Activated CD4-positive, alpha-beta T cell treated with anti-CD3 and anti-CD28 coated beads for 36 hours (primary cell): Measurements from ENCODE around the gene CACNB4. TPM values are rescaled to one million over a fixed set of nuclear protein-coding genes. Genes with fewer than 3 reads are reported as not detected.

Experiments used
- ATAC-seq: fragments of 200-7000 bp; cut with Tn5 transposase; one replicate; pipeline ENCODE4 v1.10.0; 2021; ENCODE audit warnings: mild to moderate bottlenecking, moderate library complexity
- CTCF ChIA-PET: fragments of 350-600 bp; sonication (Branson Sonifier 250); formaldehyde crosslinking; loops from one replicate; lab custom pipeline; 2021; ENCODE audit warnings: antibody characterized with exemption; lab: Charles Lee
- POLR2A ChIA-PET: fragments of 350-600 bp; sonication (Branson Sonifier 250); formaldehyde crosslinking; loops from one replicate; lab custom pipeline; 2021; ENCODE audit warnings: antibody characterized with exemption, inconsistent platforms; lab: Charles Lee
- DNase-seq: peaks from one replicate; pipeline ENCODE4 v3.0.0-alpha.2; 2020
- H3K27ac Mint-ChIP-seq: one replicate; pipeline ENCODE4 v1.8.0; 2021; ENCODE audit warnings: mixed read lengths
- H3K27me3 Mint-ChIP-seq: one replicate; pipeline ENCODE4 v1.8.0; 2021; ENCODE audit warnings: mixed read lengths
- H3K36me3 Mint-ChIP-seq: one replicate; pipeline ENCODE4 v1.8.0; 2021; ENCODE audit warnings: low read depth, mixed read lengths
- H3K4me1 Mint-ChIP-seq: one replicate; pipeline ENCODE4 v1.8.0; 2021; ENCODE audit warnings: mixed read lengths
- H3K4me3 Mint-ChIP-seq: one replicate; pipeline ENCODE4 v1.8.0; 2021; ENCODE audit warnings: mild to moderate bottlenecking, moderate library complexity, mixed read lengths
- H3K9me3 Mint-ChIP-seq: one replicate; pipeline ENCODE4 v1.8.0; 2021; ENCODE audit warnings: low read depth, mixed read lengths
- intact Hi-C, 2 experiments: fragments of 100-400 bp; cut with DNase I in 1 of 2; cut with micrococcal nuclease in 1 of 2; formaldehyde crosslinking; loops; one replicate each; pipeline versions ENCODE4 v1.14.2 to v1.15.1; 2022 to 2024; cut with DNase I, micrococcal nuclease
- total RNA-seq, 2 experiments: library from RNA; stranded (reverse); gene quantifications; one replicate each; pipeline ENCODE4 v1.2.3, GENCODE V29; 2021

CACNB4 gene
- total RNA-seq, 2 experiments from 2014 or later = 0.26 to 0.37 TPM

DNA sequence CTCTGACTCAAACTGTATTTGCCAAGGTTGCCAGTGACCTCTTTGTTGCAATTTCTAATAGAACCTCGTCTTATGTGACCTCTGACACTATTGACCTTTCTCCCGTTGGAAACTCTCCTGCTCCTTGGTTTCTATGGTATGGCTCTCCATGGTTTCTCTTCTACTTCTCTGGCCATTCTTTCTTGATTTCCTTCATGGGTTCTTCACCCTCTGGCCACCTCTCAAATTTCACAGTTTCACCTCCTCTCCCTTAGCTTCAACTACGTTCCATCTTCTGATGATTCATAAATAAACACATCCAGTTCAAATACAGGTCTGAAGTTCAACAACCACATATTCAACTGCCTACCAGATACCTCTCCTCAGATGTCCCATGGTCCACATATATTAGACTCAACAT lies 109.5 kb downstream of the CACNB4 start:
- H3K9me3 Mint-ChIP-seq = no peaks in the 10 kb centered on the region
- H3K27ac Mint-ChIP-seq = no peak overlapping the region
- no peaks in the 10 kb centered on the region for H3K36me3 Mint-ChIP-seq
- no peaks in the 10 kb centered on the region for H3K4me1 Mint-ChIP-seq
- ATAC-seq = no peak
- POLR2A ChIA-PET = no interaction called here
- DNase-seq = no peak
- CTCF ChIA-PET = interaction anchor here (0.6 kb wide), 1 partner anchor 9 kb away, joined by 3 read pairs; no protein-coding TSS in a partner anchor
- intact Hi-C loops = no loop called here
- H3K27me3 Mint-ChIP-seq = no peaks in the 10 kb centered on the region
- H3K4me3 Mint-ChIP-seq = no peak overlapping the region

- ChIA-PET CTCF (no interaction called here), POLR2A (no interaction called here)
- intact Hi-C loops = no loop called here
- H3K27ac Mint-ChIP-seq = no peak overlapping the region
- ATAC-seq (no peak), DNase-seq (no peak)
- no peaks in the 10 kb centered on the region for H3K4me1 Mint-ChIP-seq
- no peaks in the 10 kb centered on the region for H3K27me3 Mint-ChIP-seq
- H3K36me3 Mint-ChIP-seq = no peaks in the 10 kb centered on the region
- H3K4me3 Mint-ChIP-seq = no peak overlapping the region
- no peaks in the 10 kb centered on the region for H3K9me3 Mint-ChIP-seq
Observed at GRCh38 chr2:151987484-151987883, 111.4 kb downstream of the CACNB4 start.

GRCh38 chr2:151984424-151985083 lies 114.3 kb downstream of the CACNB4 start:
- Mint-ChIP-seq H3K9me3 (no peaks in the 10 kb centered on the region), H3K4me3 (no peak overlapping the region), H3K4me1 (no peaks in the 10 kb centered on the region), H3K36me3 (no peaks in the 10 kb centered on the region), H3K27me3 (no peaks in the 10 kb centered on the region), H3K27ac (no peak overlapping the region)
- ATAC-seq = no peak
- intact Hi-C loops = no loop called here
- ChIA-PET POLR2A (no interaction called here), CTCF (interaction anchor here (1.0 kb wide), 1 partner anchor 12 kb away, joined by 5 read pairs; no protein-coding TSS in a partner anchor)
- DNase-seq = no peak

DNA sequence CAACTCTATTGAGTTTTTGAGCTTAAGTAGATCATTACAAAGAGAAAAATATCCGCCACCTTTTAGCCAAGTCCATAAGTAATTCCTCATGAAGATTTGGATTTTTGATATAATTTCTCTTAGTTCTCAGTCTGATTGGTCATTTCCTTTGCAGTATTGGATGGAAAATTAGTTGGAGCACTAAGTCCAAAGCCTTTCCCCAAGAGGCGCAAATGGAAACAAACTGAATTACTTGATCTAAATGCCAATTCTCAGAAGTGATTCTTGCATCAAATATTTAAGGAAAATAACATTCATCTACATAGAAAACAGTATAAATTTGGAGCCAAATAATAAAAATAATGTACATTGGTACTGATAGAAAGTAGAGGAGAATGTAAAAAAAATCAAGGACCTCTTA lies 115.6 kb downstream of the CACNB4 start:
- ChIA-PET POLR2A (no interaction called here), CTCF (interaction anchor here (1.0 to 2.1 kb wide), 2 partner anchors 42 to 45 kb away, joined by 3 to 8 read pairs; no protein-coding TSS in a partner anchor)
- no peak for DNase-seq
- Mint-ChIP-seq H3K27me3 (no peaks in the 10 kb centered on the region), H3K9me3 (no peaks in the 10 kb centered on the region), H3K36me3 (no peaks in the 10 kb centered on the region), H3K4me3 (no peak overlapping the region), H3K4me1 (no peaks in the 10 kb centered on the region), H3K27ac (no peak overlapping the region)
- intact Hi-C loops = no loop called here
- ATAC-seq = no peak

- Mint-ChIP-seq H3K27ac (no peak overlapping the region), H3K36me3 (no peaks in the 10 kb centered on the region), H3K4me3 (no peak overlapping the region), H3K4me1 (peaks cover 4% of the 10 kb centered on the region), H3K27me3 (no peaks in the 10 kb centered on the region), H3K9me3 (no peaks in the 10 kb centered on the region)
- CTCF ChIA-PET = interaction anchor here (0.6 to 2.1 kb wide), 2 partner anchors 42 to 44 kb away, joined by 3 to 8 read pairs; no protein-coding TSS in a partner anchor
- POLR2A ChIA-PET = no interaction called here
- no peak for ATAC-seq
- DNase-seq = no peak
- intact Hi-C loops = no loop called here
Observed at GRCh38 chr2:151981886-151982285, 117.0 kb downstream of the CACNB4 start.

- H3K4me1 Mint-ChIP-seq = peaks cover 4% of the 10 kb centered on the region
Observed at GRCh38 chr2:151979694-151980093, 119.2 kb downstream of the CACNB4 start.

GRCh38 chr2:151978709-151979108 lies 120.1 kb downstream of the CACNB4 start:
- intact Hi-C loops = no loop called here
- H3K27me3 Mint-ChIP-seq = no peaks in the 10 kb centered on the region
- no peak overlapping the region for H3K27ac Mint-ChIP-seq
- DNase-seq = no peak
- H3K9me3 Mint-ChIP-seq = no peaks in the 10 kb centered on the region
- CTCF ChIA-PET = interaction anchor here (1.2 kb wide), 1 partner anchor 416 kb away, joined by 3 read pairs; no protein-coding TSS in a partner anchor
- H3K36me3 Mint-ChIP-seq = no peaks in the 10 kb centered on the region
- H3K4me3 Mint-ChIP-seq = no peak overlapping the region
- POLR2A ChIA-PET = no interaction called here
- peaks cover 4% of the 10 kb centered on the region for H3K4me1 Mint-ChIP-seq
- no peak for ATAC-seq

More at GRCh38 chr2:151979694-151980093, 119.2 kb downstream of the CACNB4 start:
- Mint-ChIP-seq H3K9me3 (no peaks in the 10 kb centered on the region), H3K27ac (no peak overlapping the region), H3K27me3 (no peaks in the 10 kb centered on the region), H3K4me3 (no peak overlapping the region), H3K36me3 (no peaks in the 10 kb centered on the region)
- intact Hi-C loops = no loop called here
- no peak for DNase-seq
- no peak for ATAC-seq
- CTCF ChIA-PET = interaction anchor here (1.2 to 1.6 kb wide), 3 partner anchors 19 to 416 kb away, joined by 3 to 4 read pairs (median 4); no protein-coding TSS in a partner anchor
- POLR2A ChIA-PET = interaction anchor here (0.7 kb wide), 1 partner anchor 14 kb away, joined by 3 read pairs; no protein-coding TSS in a partner anchor

GRCh38 chr2:151977631-151978030 lies 121.2 kb downstream of the CACNB4 start:
- Mint-ChIP-seq H3K27me3 (no peaks in the 10 kb centered on the region), H3K27ac (no peak overlapping the region), H3K4me3 (no peak overlapping the region), H3K4me1 (peaks cover 4% of the 10 kb centered on the region), H3K9me3 (no peaks in the 10 kb centered on the region), H3K36me3 (no peaks in the 10 kb centered on the region)
- ChIA-PET CTCF (interaction anchor here (0.8 to 1.8 kb wide), 3 partner anchors 9 to 497 kb away, joined by 3 to 5 read pairs (median 4); no protein-coding TSS in a partner anchor), POLR2A (no interaction called here)
- DNase-seq = no peak
- ATAC-seq = no peak
- intact Hi-C loops = no loop called here

DNA sequence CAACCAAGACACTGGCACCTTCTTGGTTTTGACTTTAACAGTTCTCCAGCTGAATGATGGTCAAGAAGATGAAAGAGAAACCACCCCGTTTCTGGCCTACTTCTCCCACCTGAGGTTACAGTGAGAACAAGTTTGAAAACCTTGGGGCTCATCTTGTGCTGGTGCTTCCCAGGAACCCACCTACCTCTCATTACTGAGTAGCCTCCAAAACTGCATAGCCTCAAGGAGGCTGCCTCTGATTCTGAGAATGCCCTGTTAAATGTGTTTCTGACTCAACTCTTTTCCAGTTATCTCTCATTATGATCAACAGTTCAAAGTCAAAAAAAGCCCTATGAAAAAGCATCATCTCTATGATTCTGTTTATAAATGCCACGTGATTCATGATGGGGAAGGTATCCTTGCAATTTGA lies 121.9 kb downstream of the CACNB4 start:
- Mint-ChIP-seq H3K27ac (no peak overlapping the region), H3K4me3 (no peak overlapping the region), H3K9me3 (no peaks in the 10 kb centered on the region), H3K4me1 (peaks cover 4% of the 10 kb centered on the region), H3K36me3 (no peaks in the 10 kb centered on the region), H3K27me3 (no peaks in the 10 kb centered on the region)
- ChIA-PET POLR2A (interaction anchor here (0.6 kb wide), 1 partner anchor 21 kb away, joined by 6 read pairs; no protein-coding TSS in a partner anchor), CTCF (interaction anchor here (1.1 to 1.8 kb wide), 2 partner anchors 10 to 21 kb away, joined by 4 to 5 read pairs; no protein-coding TSS in a partner anchor)
- intact Hi-C loops = no loop called here
- peak; percentile 47 for DNase-seq
- peak; percentile 75 for ATAC-seq

DNA sequence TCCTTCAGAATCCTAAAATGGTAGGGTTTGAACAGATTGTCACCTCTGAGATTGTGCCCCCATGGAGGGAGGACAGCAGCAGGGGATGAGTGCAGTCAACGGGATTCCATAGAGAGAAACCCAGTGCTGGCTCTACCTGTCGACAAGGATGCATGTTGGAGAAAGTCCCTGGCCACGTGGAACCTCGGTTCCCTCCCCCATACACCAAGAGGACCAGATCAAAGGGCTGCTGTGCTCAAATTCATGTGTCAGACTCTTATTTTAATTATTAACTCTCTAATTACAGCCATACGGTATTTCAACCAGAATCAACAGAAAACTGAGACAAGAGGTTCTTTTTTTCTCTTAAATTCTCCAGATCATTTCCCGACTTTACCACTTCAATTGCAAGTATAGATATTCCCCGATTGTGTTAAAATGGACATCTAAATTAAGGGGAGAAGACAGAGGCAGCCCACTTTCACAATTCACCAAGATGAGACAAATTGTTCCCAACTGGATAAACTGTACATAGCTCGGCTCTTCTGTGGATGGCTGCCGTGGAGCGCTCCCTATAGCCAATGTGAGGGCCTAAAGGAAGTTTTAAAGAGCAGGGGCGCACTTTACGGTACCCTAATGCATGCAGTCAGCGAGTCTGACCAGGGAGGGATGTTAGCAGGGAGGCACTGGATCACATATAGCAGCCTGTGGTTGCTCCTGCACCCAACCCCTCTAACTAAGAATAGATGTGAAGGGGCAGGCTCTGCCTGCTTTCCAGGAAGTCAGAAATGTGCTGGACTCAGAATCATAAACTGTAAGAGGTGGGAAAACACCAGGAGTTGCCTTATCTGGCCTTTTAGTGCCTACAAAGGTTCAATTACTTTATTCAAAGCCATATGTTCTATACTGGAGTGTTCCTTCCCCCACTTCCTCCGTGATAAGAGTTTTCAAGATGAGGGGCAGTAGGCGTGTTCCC lies 123.1 kb downstream of the CACNB4 start:
- no peaks in the 10 kb centered on the region for H3K27me3 Mint-ChIP-seq
- ATAC-seq (no peak), DNase-seq (no peak)
- H3K36me3 Mint-ChIP-seq = no peaks in the 10 kb centered on the region
- ChIA-PET CTCF (interaction anchor here (1.8 kb wide), 1 partner anchor 23 kb away, joined by 5 read pairs; no protein-coding TSS in a partner anchor), POLR2A (no interaction called here)
- intact Hi-C loops = no loop called here
- H3K4me3 Mint-ChIP-seq = no peak overlapping the region
- no peaks in the 10 kb centered on the region for H3K9me3 Mint-ChIP-seq
- no peak overlapping the region for H3K27ac Mint-ChIP-seq
- H3K4me1 Mint-ChIP-seq = peaks cover 4% of the 10 kb centered on the region

- intact Hi-C loops = no loop called here
- no peaks in the 10 kb centered on the region for H3K9me3 Mint-ChIP-seq
- no peak overlapping the region for H3K4me3 Mint-ChIP-seq
- no peaks in the 10 kb centered on the region for H3K36me3 Mint-ChIP-seq
- H3K27ac Mint-ChIP-seq = no peak overlapping the region
- H3K27me3 Mint-ChIP-seq = no peaks in the 10 kb centered on the region
- no peak for ATAC-seq
- ChIA-PET POLR2A (no interaction called here), CTCF (interaction anchor here (1.0 to 1.8 kb wide), 3 partner anchors 17 to 51 kb away, joined by 3 to 5 read pairs (median 3); no protein-coding TSS in a partner anchor)
- no peak for DNase-seq
- peaks cover 4% of the 10 kb centered on the region for H3K4me1 Mint-ChIP-seq
Observed at GRCh38 chr2:151974988-151975387, 123.9 kb downstream of the CACNB4 start.
